Ectodermal cell (in vitro differentiated cells): ENCODE results near the gene SGCD.
"Not testable (repeated sequence)": the region's sequence is repeated elsewhere in the genome, so short reads cannot be mapped to it uniquely, and the experiment has no call there.

Experiments used
- H3K27ac ChIP-seq: 2 replicates; pipeline ENCODE4 v1.7.0; 2013; ENCODE audit warnings: mild to moderate bottlenecking, low read depth, low read length; ENCODE audit not compliant: insufficient read depth, poor library complexity, severe bottlenecking
- H3K27me3 ChIP-seq: 2 replicates; pipeline ENCODE4 v1.7.0; 2013; ENCODE audit warnings: mild to moderate bottlenecking, low read length; ENCODE audit not compliant: insufficient read depth, control insufficient read depth, poor library complexity, severe bottlenecking
- H3K36me3 ChIP-seq: one replicate; pipeline ENCODE4 v1.7.0; 2013; ENCODE audit warnings: low read length; ENCODE audit not compliant: control insufficient read depth, insufficient read depth
- H3K4me1 ChIP-seq: one replicate; pipeline ENCODE4 v1.7.0; 2013; ENCODE audit warnings: low read length; ENCODE audit not compliant: control insufficient read depth, insufficient read depth
- H3K4me3 ChIP-seq: 2 replicates; pipeline ENCODE4 v1.7.0; 2013; ENCODE audit warnings: low read depth, low read length, control low read depth; ENCODE audit not compliant: insufficient read depth
- H3K9me3 ChIP-seq: 2 replicates; pipeline ENCODE4 v1.7.0; 2013; ENCODE audit warnings: mild to moderate bottlenecking, low read length, moderate library complexity; ENCODE audit not compliant: control insufficient read depth
- WGBS, 2 experiments: methylation state at CpG; one replicate each; pipeline ENCODE4 v1.1.7; 2013; ENCODE audit warnings: missing lambda C conversion rate in 2 of 2; 5-methylcytosine and 5-hydroxymethylcytosine counted together

Gene SGCD

DNA sequence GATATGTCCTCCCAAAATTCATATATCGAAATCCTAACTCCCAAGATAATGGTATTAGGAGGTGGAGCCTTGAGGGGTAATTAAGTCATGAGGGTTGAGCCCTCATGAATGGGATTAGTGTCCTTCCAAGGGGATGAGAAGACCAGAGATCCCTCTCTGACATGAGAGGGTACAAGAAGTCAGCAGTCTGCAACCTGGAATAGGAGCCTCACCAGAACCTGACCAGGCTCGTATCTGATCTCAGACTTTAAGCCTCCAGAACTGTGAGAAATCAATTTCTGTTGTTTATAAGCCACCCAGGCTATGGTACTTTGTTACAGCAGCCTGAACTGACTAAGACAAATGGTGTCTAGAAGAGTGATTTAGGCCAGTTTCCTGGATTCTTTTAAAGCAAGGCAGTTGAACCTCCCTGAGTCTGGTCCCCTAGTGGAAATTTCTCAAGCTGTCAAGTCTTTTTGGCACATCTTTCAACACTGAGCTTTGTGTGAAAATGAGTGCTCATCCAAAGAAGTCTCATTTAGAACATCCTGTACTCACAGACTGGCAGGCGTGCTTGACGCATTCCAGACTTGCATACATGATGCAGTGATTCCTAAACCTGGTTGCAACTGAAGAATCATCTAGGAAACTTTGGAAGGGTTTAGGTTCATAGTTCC is 268.3 kb downstream of the SGCD start:
- H3K4me1 ChIP-seq: no peaks in the 10 kb centered on the region
- no peak overlapping the region for H3K4me3 ChIP-seq
- H3K36me3 ChIP-seq: no peaks in the 10 kb centered on the region
- no peaks in the 10 kb centered on the region for H3K9me3 ChIP-seq
- WGBS, 2 experiments: 96% methylated on average over 4 of the region's 4 CpGs
- H3K27me3 ChIP-seq: no peaks in the 10 kb centered on the region
- H3K27ac ChIP-seq: no peak overlapping the region

DNA sequence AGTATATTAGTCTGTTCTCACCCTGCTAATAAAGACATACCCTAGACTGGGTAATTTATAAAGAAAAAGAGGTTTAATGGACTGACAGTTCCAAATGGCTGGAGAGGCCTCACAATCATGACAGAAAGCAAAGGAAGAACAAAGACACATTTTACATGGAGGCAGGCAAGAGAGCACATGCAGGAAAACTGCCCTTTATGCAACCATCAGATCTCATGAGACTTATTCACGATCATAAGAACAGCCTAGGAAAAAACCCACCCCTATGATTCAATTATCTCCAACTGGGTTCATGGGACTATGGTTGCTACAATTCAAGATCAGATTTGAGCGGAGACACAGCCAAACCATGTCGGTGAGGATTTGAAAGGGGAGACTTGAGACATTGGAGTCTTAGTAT is 270.3 kb downstream of the SGCD start:
- Histone ChIP-seq H3K36me3 (no peaks in the 10 kb centered on the region), H3K27me3 (no peaks in the 10 kb centered on the region), H3K9me3 (no peaks in the 10 kb centered on the region), H3K4me1 (no peaks in the 10 kb centered on the region), H3K4me3 (no peak overlapping the region), H3K27ac (no peak overlapping the region)
- 47 to 62% methylated on average over 2 to 3 of the region's 3 CpGs for WGBS, 2 experiments

DNA sequence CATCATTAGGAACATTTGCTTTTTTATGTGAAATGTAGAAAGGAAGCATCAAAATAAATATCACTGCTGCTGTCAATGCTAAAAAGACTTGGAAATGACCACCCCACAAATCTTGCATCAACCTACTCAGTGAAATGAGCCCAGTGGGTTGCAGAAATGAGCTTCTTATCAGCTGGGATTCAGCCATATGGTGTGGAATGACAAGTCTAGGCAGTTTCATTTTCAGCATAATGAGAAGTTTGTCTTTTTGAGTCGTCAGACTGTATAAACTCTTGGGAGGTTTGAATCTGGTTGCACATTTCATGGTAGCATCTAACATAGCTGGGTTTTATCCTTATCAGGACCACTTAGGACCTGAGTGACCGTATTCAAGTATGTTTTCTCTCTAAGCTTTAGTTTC is 272.0 kb downstream of the SGCD start:
- no peaks in the 10 kb centered on the region for H3K27me3 ChIP-seq
- no peaks in the 10 kb centered on the region for H3K36me3 ChIP-seq
- WGBS, 2 experiments: 88% methylated on average over 1 to 2 of the region's 2 CpGs
- no peak overlapping the region for H3K27ac ChIP-seq
- no peak overlapping the region for H3K4me3 ChIP-seq
- peaks cover 2% of the 10 kb centered on the region for H3K9me3 ChIP-seq
- no peaks in the 10 kb centered on the region for H3K4me1 ChIP-seq

DNA sequence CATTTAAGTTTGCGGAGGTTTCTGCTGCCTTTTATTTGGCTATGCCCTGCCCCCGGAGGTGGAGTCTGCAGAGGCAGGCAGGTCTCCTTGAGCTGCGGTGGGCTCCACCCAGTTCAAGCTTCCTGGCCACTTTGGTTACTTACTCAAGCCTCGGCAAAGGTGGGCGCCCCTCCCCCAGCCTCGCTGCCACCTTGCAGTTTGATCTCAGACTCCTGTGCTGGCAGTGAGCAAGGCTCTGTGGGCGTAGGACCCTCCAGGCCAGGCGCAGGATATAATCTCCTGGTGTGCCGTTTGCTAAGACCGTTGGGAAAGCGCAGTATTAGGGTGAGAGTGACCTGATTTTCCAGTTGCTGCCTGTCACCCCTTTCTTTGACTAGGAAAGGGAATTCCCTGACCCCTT is 283.6 kb downstream of the SGCD start:
- 78 to 79% methylated on average over 11 of the region's 11 CpGs for WGBS, 2 experiments
- H3K36me3 ChIP-seq, H3K9me3 ChIP-seq, H3K4me3 ChIP-seq, H3K27ac ChIP-seq, H3K27me3 ChIP-seq, H3K4me1 ChIP-seq: not testable (repeated sequence)

DNA sequence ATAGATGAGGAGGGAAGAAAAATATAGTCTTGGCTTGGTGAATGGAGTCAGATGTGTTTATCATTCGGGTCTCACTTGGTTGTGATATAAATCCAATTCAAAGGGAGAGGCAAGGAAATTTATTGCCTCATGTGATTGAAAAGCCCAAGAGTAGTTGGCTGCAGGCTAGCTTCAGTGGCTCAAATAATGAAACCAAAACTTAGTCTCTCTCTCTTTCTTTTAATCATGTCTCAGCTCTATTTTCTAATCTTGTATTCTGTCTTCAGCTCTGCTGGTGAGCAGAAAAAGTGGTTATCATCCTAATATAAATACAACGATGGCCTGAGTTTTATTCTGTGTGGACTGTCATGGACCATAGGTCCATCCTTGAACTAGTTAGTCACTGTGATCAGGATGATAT is 288.9 kb downstream of the SGCD start:
- Histone ChIP-seq H3K27ac (no peak overlapping the region), H3K4me1 (no peaks in the 10 kb centered on the region), H3K9me3 (no peaks in the 10 kb centered on the region), H3K27me3 (no peaks in the 10 kb centered on the region), H3K4me3 (no peak overlapping the region), H3K36me3 (no peaks in the 10 kb centered on the region)
- 94 to 95% methylated on average over 2 of the region's 2 CpGs for WGBS, 2 experiments

DNA sequence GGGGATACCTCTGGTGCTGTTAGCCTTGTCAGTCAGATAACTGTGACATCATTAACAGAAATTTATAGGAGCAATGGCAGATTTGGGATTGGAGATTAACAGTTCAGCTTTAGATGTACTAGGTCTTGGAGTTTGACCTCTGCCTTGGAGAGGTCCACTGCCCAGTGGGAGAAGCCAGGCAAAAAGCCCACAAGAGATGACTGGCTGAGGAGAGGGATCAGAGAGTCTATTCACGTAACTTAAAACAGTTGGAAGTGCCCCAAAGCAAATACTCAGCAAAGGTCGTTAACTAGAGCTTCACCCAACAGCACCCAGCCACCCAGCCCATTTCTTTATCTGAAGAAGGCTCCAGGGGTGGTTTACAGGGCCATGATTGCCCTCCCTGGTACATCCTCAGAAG is 290.5 kb downstream of the SGCD start:
- H3K4me1 ChIP-seq: no peaks in the 10 kb centered on the region
- no peaks in the 10 kb centered on the region for H3K27me3 ChIP-seq
- H3K4me3 ChIP-seq: no peak overlapping the region
- no peak overlapping the region for H3K27ac ChIP-seq
- no peaks in the 10 kb centered on the region for H3K36me3 ChIP-seq
- H3K9me3 ChIP-seq: no peaks in the 10 kb centered on the region
- 83 to 84% methylated on average over 2 of the region's 2 CpGs for WGBS, 2 experiments

DNA sequence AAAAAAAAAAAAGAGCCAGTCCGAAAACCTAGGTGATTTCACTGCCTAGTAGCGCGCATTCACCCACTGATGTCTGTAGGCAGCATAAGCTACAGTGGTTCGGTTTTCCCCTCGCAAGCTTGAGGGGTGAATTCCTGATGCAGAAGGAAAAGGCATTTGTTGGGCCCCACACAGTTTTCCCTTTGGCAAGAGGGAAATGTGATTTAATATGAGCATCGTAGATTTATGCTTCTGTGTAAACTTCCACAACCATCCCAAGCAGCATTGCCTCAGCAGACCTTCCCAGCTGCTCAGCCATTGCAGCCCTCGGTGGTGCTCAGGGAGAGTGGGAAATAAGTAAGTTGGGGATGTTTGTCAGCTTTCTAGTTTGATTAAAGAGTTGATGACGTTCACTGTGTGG is 291.6 kb downstream of the SGCD start:
- no peaks in the 10 kb centered on the region for H3K36me3 ChIP-seq
- no peaks in the 10 kb centered on the region for H3K9me3 ChIP-seq
- H3K27me3 ChIP-seq: no peaks in the 10 kb centered on the region
- 94 to 95% methylated on average over 7 to 8 of the region's 8 CpGs for WGBS, 2 experiments
- H3K4me1 ChIP-seq: no peaks in the 10 kb centered on the region
- no peak overlapping the region for H3K27ac ChIP-seq
- no peak overlapping the region for H3K4me3 ChIP-seq

DNA sequence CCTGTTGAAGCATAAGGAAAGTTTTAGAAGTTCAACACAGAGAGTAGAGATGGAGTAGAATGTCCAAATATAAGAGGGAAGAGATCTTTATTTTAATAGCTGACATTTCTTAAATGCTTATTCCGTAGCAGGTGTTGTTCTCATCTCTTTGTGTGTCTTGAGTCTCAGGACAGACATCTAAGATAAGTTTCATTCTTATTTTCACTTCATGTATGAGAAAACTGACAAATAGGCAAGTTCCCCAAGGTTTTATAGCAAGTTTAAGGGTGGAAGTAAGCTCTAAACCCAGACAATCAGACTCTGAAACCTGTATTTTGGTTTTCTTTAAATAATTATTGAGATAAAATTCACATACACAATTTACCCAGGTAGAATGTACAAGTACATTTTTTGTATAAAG is 294.8 kb downstream of the SGCD start:
- no peaks in the 10 kb centered on the region for H3K9me3 ChIP-seq
- no peaks in the 10 kb centered on the region for H3K27me3 ChIP-seq
- no peak overlapping the region for H3K4me3 ChIP-seq
- no peak overlapping the region for H3K27ac ChIP-seq
- H3K4me1 ChIP-seq: no peaks in the 10 kb centered on the region
- H3K36me3 ChIP-seq: no peaks in the 10 kb centered on the region
- 91 to 100% methylated on average over 1 of the region's 1 CpG for WGBS, 2 experiments

DNA sequence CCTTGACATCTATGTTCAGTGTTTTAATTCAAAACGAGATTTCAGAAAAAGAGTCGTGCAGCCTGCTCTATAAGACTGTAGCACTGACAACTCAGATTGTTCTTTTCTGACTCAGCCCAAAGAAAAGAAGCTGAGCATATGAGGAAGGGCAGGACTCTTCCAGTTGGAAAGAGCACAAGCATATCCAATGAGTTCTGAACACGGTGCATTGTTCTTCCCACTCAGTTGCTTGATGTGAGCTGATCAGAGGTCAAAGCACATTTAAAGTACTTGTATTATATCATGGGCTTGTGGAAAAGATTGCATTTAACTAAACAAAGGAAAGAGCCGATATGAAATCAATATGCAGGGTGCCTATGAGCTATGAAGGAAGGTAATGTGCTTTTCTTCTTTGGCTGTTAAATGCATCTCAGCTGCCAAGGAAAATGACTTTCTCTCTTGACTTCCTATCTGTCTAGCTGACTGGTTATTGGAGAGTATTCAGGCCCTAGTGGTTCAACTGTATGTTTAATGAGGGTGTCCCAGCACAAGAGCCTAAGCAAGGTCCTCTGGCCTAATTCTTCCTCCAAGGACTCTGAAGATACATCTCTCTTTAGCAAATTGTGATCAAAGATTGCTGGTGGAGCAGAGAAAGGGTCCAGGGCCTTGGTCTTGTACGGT is 296.5 kb downstream of the SGCD start:
- Histone ChIP-seq H3K27ac (no peak overlapping the region), H3K4me1 (no peaks in the 10 kb centered on the region), H3K27me3 (no peaks in the 10 kb centered on the region), H3K36me3 (no peaks in the 10 kb centered on the region), H3K9me3 (no peaks in the 10 kb centered on the region), H3K4me3 (no peak overlapping the region)
- WGBS, 2 experiments: 94% methylated on average over 5 of the region's 5 CpGs

DNA sequence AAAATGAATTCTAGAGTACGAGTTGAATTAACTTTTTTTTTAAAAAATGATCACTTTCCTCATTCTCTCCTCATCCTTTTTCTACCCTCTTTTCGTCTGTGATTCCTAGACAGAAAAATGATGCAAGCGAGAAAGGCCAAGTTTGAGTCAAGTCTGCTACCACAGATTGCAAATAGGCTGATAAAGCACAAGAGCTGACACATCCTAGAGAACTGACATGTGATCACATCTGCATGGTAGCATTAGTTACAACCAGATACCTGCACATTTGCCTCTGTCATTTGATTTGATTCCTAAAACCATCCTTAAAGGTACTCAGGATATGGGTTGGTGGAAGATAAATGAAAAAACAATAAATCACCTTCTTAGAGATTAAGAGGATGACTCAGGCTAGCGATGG is 297.7 kb downstream of the SGCD start:
- no peaks in the 10 kb centered on the region for H3K36me3 ChIP-seq
- H3K27me3 ChIP-seq: no peaks in the 10 kb centered on the region
- H3K4me3 ChIP-seq: no peak overlapping the region
- WGBS, 2 experiments: 91 to 95% methylated on average over 4 of the region's 4 CpGs
- H3K9me3 ChIP-seq: no peaks in the 10 kb centered on the region
- no peaks in the 10 kb centered on the region for H3K4me1 ChIP-seq
- H3K27ac ChIP-seq: no peak overlapping the region
